NT2/D1 (cell line): Measurements from ENCODE around the gene SLAMF6.

Experiments used
- YY1 ChIP-seq: IDR thresholded peaks from 2 replicates; pipeline ENCODE4 v1.6.1; 2011; ENCODE audit not compliant: insufficient read length, insufficient read depth
- ZNF274 ChIP-seq: IDR thresholded peaks from 2 replicates; pipeline ENCODE4 v1.6.1; 2011; ENCODE audit warnings: mild to moderate bottlenecking, low read depth, low read length

- TF ChIP-seq YY1 (no peak), ZNF274 (no peak)
Measured at GRCh38 chr1:160494620-160495019, 28.4 kb downstream of the SLAMF6 start.
